HEK293T (cell line): Measurements from ENCODE around the gene IL18BP.

Experiments
- CTCF ChIA-PET: fragments of 350-600 bp; formaldehyde crosslinking; extraction: SDS; loops from one replicate; lab custom pipeline; 2021; ENCODE audit warnings: antibody characterized with exemption, inconsistent platforms; lab: Yijun Ruan, JAX
- POLR2A ChIA-PET: fragments of 350-600 bp; formaldehyde crosslinking; extraction: SDS; loops from one replicate; lab custom pipeline; 2020; ENCODE audit warnings: antibody characterized with exemption, inconsistent platforms; lab: Yijun Ruan, JAX
- DNase-seq: peaks from one replicate; pipeline ENCODE4 v3.0.0; 2012; ENCODE audit warnings: mixed read lengths; ENCODE audit errors: extremely low spot score
- ARNT ChIP-seq: fragments of 450-650 bp; IDR thresholded peaks from 2 replicates; pipeline ENCODE4 v1.6.1; 2017; ENCODE audit warnings: mild to moderate bottlenecking
- BHLHE40 ChIP-seq: fragments of 450-650 bp; IDR thresholded peaks from 2 replicates; pipeline ENCODE4 v1.6.1; 2016; ENCODE audit warnings: mild to moderate bottlenecking, moderate library complexity, borderline replicate concordance
- CTBP1 ChIP-seq: fragments of 450-650 bp; IDR thresholded peaks from 2 replicates; pipeline ENCODE4 v1.6.1; 2016; ENCODE audit warnings: borderline replicate concordance
- ELF4 ChIP-seq: fragments of 450-650 bp; IDR thresholded peaks from 2 replicates; pipeline ENCODE4 v1.6.1; 2017; ENCODE audit warnings: antibody characterized with exemption
- FOXA1 ChIP-seq: fragments of 450-650 bp; IDR thresholded peaks from 2 replicates; pipeline ENCODE4 v1.6.1; 2016; ENCODE audit warnings: mild to moderate bottlenecking
- FOXK2 ChIP-seq: fragments of 450-650 bp; IDR thresholded peaks from 2 replicates; pipeline ENCODE4 v1.6.1; 2016; ENCODE audit warnings: mild to moderate bottlenecking
- FOXM1 ChIP-seq: fragments of 450-650 bp; IDR thresholded peaks from 2 replicates; pipeline ENCODE4 v1.6.1; 2017; ENCODE audit warnings: mild to moderate bottlenecking, borderline replicate concordance
- HDGF ChIP-seq: fragments of 450-650 bp; IDR thresholded peaks from 2 replicates; pipeline ENCODE4 v1.6.1; 2017; ENCODE audit warnings: antibody characterized with exemption, borderline replicate concordance
- L3MBTL2 ChIP-seq: fragments of 450-650 bp; conservative IDR thresholded peaks from 2 replicates; pipeline ENCODE4 v1.6.1; 2016; ENCODE audit warnings: mild to moderate bottlenecking
- LEF1 ChIP-seq: fragments of 450-650 bp; IDR thresholded peaks from 2 replicates; pipeline ENCODE4 v1.6.1; 2017; ENCODE audit warnings: mild to moderate bottlenecking, borderline replicate concordance
- NFRKB ChIP-seq: fragments of 450-650 bp; IDR thresholded peaks from 2 replicates; pipeline ENCODE4 v1.6.1; 2016; ENCODE audit warnings: mild to moderate bottlenecking, moderate library complexity
- SP1 ChIP-seq: fragments of 450-650 bp; IDR thresholded peaks from 2 replicates; pipeline ENCODE4 v1.6.1; 2017
- SUZ12 ChIP-seq: fragments of 450-650 bp; IDR thresholded peaks from 2 replicates; pipeline ENCODE4 v1.6.1; 2016; ENCODE audit warnings: mild to moderate bottlenecking
- TARDBP ChIP-seq: fragments of 450-650 bp; IDR thresholded peaks from 2 replicates; pipeline ENCODE4 v1.6.1; 2016
- ZNF384 ChIP-seq: fragments of 450-650 bp; IDR thresholded peaks from 2 replicates; pipeline ENCODE4 v1.6.1; 2016
- TF ChIP-seq, protein P1 (sequence below): fragments of 450-650 bp; IDR thresholded peaks from 2 replicates; pipeline ENCODE4 v1.6.1; 2016

The IL18BP gene

DNA sequence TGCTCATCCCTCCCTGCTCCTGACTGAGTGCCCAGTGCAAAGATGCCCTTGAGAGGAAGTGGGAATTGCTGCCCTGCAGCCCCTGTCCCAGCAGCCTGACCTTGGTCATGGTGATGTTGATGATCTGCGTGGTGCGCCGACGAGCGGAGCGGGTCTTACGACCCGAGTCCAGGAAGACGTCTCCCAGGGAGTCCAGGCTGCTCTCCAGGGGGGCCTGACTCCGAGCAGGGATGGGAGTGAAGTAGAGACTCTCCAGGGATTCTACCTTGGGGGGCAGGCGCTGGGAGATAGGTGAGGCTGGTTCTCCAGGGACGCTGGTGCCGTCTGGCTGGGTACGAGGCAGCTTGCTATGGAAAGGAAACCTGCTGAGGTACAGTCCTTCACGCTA is 8.4 kb downstream of the IL18BP start:
- DNase-seq = no peak
- CTCF ChIA-PET = no interaction called here
- TF ChIP-seq, protein P1, sequence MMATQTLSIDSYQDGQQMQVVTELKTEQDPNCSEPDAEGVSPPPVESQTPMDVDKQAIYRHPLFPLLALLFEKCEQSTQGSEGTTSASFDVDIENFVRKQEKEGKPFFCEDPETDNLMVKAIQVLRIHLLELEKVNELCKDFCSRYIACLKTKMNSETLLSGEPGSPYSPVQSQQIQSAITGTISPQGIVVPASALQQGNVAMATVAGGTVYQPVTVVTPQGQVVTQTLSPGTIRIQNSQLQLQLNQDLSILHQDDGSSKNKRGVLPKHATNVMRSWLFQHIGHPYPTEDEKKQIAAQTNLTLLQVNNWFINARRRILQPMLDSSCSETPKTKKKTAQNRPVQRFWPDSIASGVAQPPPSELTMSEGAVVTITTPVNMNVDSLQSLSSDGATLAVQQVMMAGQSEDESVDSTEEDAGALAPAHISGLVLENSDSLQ = no peak
- TF ChIP-seq ELF4 = no peak
- no peak for TF ChIP-seq BHLHE40
- TF ChIP-seq NFRKB = no peak
- TF ChIP-seq CTBP1 = no peak
- TF ChIP-seq FOXA1 = no peak
- no peak for TF ChIP-seq ARNT
- no peak for TF ChIP-seq SUZ12
- no peak for TF ChIP-seq LEF1
- TF ChIP-seq TARDBP = no peak
- TF ChIP-seq FOXM1 = no peak
- no peak for TF ChIP-seq SP1
- no peak for TF ChIP-seq L3MBTL2
- TF ChIP-seq FOXK2 = no peak
- TF ChIP-seq ZNF384 = no peak
- TF ChIP-seq HDGF = no peak
- POLR2A ChIA-PET = no interaction called here

DNA sequence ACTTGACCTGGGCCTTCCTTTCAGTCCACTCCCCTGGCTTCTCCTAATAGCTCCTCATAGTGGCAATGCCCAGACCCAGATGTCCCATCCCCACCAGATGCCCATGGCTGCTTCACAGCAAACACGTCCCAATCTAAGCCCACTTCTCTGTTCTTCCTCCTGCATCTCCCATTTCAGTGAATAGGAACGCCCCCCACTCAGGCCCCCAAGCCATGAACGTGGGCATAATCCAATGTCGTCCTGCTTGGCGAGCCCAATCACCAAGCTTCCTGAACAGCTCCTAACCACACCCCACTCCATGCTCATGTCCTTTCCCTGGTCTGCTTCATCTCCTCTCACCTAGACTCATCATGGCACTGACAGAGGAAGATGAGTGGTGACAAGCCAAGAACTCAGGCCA is 8.9 kb downstream of the IL18BP start:
- no peak for DNase-seq
- CTCF ChIA-PET = interaction anchor here (0.6 to 0.7 kb wide), 2 partner anchors 30 to 446 kb away, joined by 3 to 4 read pairs; no protein-coding TSS in a partner anchor
- TF ChIP-seq ZNF384 = no peak
- no peak for TF ChIP-seq ARNT
- TF ChIP-seq NFRKB = no peak
- no peak for TF ChIP-seq HDGF
- TF ChIP-seq SP1 = no peak
- TF ChIP-seq, protein P1 = no peak
- no peak for TF ChIP-seq LEF1
- no peak for TF ChIP-seq BHLHE40
- no peak for TF ChIP-seq FOXA1
- no peak for TF ChIP-seq L3MBTL2
- TF ChIP-seq FOXM1 = no peak
- TF ChIP-seq CTBP1 = no peak
- TF ChIP-seq FOXK2 = no peak
- TF ChIP-seq SUZ12 = no peak
- no peak for TF ChIP-seq ELF4
- TF ChIP-seq TARDBP = no peak
- POLR2A ChIA-PET = no interaction called here

DNA sequence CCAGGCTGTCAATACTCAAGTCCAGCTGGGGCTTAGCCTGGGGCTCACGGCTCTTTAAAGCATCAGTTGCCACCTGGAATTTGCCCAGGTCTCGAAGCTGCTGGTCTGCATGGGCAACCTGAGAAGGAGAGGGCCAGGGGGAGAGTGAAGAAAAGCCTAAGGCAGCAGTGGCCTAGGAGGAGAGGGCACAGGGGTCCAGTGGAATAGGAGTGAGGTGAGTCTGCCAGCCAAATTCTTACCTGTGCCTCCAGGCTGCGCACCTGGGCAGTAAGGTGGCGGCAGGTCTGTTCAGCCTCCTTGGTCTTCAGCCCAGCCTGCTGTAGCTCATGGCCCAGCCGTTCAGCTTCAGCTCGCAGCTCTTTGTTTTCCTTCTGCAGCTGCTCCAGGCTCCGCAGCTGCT is 10.0 kb downstream of the IL18BP start:
- CTCF ChIA-PET = interaction anchor here (0.7 kb wide), 1 partner anchor 82 kb away, joined by 4 read pairs; no protein-coding TSS in a partner anchor
- no peak for TF ChIP-seq HDGF
- no peak for TF ChIP-seq NFRKB
- no peak for TF ChIP-seq SP1
- POLR2A ChIA-PET = no interaction called here
- no peak for DNase-seq

DNA sequence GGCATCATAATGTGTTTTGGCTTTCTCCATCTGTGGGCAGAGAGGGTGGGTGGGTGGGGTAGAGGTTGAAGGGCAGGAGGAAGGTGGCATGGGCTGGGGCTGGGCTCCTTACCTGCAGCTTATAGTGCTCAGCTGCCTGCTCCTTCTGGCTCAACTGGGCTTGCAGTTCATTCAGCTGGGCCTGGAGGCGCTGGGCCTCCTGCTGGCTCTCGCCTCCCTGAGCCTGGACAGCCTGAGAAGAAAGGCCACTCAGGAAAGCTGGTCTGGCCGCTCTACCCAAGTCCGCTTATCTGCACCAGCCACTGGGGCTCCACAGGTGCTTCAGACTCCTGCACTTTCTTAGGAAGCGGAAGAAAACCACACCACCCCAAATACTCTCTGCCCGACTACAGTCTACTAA is 10.4 kb downstream of the IL18BP start:
- ChIA-PET CTCF (interaction anchor here (0.7 kb wide), 1 partner anchor 81 kb away, joined by 4 read pairs; no protein-coding TSS in a partner anchor), POLR2A (no interaction called here)
- DNase-seq = no peak
- TF ChIP-seq ZNF384 = no peak
- no peak for TF ChIP-seq LEF1
- TF ChIP-seq CTBP1 = no peak
- TF ChIP-seq, protein P1 = no peak
- TF ChIP-seq BHLHE40 = no peak
- TF ChIP-seq ELF4 = no peak
- no peak for TF ChIP-seq TARDBP
- no peak for TF ChIP-seq NFRKB
- TF ChIP-seq FOXK2 = no peak
- no peak for TF ChIP-seq SP1
- TF ChIP-seq HDGF = no peak
- no peak for TF ChIP-seq ARNT
- no peak for TF ChIP-seq FOXM1
- TF ChIP-seq FOXA1 = no peak
- no peak for TF ChIP-seq SUZ12
- TF ChIP-seq L3MBTL2 = no peak

DNA sequence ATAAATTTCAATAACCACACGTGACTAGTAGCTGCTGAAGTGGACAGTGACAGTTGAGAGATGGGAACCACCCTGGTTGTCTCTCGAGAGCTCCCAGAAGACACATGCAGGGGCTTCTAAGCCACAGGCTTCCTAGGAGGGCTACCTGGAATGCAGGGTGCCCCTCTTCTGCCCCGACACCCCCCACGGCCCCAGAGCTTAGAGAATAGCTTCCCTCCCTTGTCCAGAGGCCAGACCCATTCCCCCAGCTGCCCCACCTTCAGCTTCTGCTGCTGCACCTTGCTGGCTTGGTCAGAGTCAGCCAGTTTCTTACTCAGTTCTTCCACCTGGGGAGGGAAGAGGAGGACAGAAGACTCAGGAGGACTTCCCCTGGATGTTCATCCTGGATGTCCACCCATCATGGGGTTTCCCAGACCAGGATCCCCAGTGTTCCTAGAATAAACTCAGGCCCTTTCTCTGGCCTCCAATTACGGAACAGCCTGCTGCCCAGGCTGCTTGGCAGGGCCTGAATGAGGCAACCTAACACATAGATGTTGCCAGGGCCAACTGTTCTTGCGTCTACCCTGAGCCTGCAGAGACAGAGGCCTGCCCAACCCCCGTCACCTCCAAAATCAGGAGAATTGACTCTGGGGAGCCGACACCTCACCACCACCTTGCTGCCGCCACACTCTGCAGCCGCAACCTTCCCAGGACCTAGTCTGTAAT is 12.0 kb downstream of the IL18BP start:
- TF ChIP-seq ARNT (no peak), CTBP1 (no peak), ELF4 (no peak), NFRKB (no peak), FOXK2 (no peak), BHLHE40 (no peak), FOXM1 (no peak), L3MBTL2 (no peak), SUZ12 (no peak), FOXA1 (no peak), SP1 (no peak), TARDBP (no peak), HDGF (no peak), ZNF384 (no peak), LEF1 (no peak)
- TF ChIP-seq, protein P1 = no peak
- CTCF ChIA-PET = no interaction called here
- no peak for DNase-seq
- POLR2A ChIA-PET = no interaction called here
